CD4-positive, alpha-beta memory T cell (primary cell): ENCODE measurements around the gene ANKIB1. TPM values are rescaled to one million over a fixed set of nuclear protein-coding genes. Genes with fewer than 3 reads are reported as not detected.
A peak's percentile ranks its signal among the peaks of the same experiment; 100 is the strongest.

Experiments
- CTCF ChIA-PET: fragments of 350-600 bp; sonication (Branson Sonifier 250); formaldehyde crosslinking; loops from one replicate; lab custom pipeline; 2021; ENCODE audit warnings: inconsistent platforms; ENCODE audit not compliant: partially characterized antibody; lab: Charles Lee
- POLR2A ChIA-PET: fragments of 350-600 bp; sonication (Branson Sonifier 250); formaldehyde crosslinking; loops from one replicate; lab custom pipeline; 2021; ENCODE audit not compliant: partially characterized antibody; lab: Charles Lee
- DNase-seq, 5 donors: peaks; one replicate each; pipeline versions ENCODE4 v3.0.0 to v3.0.0-alpha.2; 2020 to 2022; ENCODE audit warnings: mixed read lengths in 1 of 5
- H3K27ac ChIP-seq: one replicate; pipeline ENCODE4 v1.7.0; 2013; ENCODE audit warnings: low read depth, low read length
- H3K27me3 ChIP-seq: 2 replicates; pipeline ENCODE4 v1.7.0; 2013; ENCODE audit warnings: mild to moderate bottlenecking, low read length, moderate library complexity; ENCODE audit not compliant: insufficient read depth
- H3K36me3 ChIP-seq: 2 replicates; pipeline ENCODE4 v1.7.0; 2013; ENCODE audit warnings: mild to moderate bottlenecking, low read length, moderate library complexity; ENCODE audit not compliant: insufficient read depth
- H3K4me1 ChIP-seq: 2 replicates; pipeline ENCODE4 v1.7.0; 2013; ENCODE audit warnings: mild to moderate bottlenecking, low read length, moderate library complexity; ENCODE audit not compliant: insufficient read depth
- H3K4me3 ChIP-seq, 2 donors: one replicate each; pipeline ENCODE4 v1.7.0; 2013; ENCODE audit warnings: low read length in 2 of 2, mild to moderate bottlenecking in 1 of 2
- H3K9me3 ChIP-seq, 2 donors: one replicate each; pipeline ENCODE4 v1.7.0; 2013; ENCODE audit warnings: low read length in 2 of 2, control low read depth in 1 of 2; ENCODE audit not compliant: control insufficient read depth in 1 of 2
- H3K27ac Mint-ChIP-seq, 7 donors: one replicate each; pipeline ENCODE4 v1.8.0; 2020 to 2021; ENCODE audit warnings: mixed read lengths in 7 of 7, mild to moderate bottlenecking in 6 of 7, inconsistent platforms in 3 of 7, moderate library complexity in 3 of 7
- H3K27me3 Mint-ChIP-seq, 2 donors: one replicate each; pipeline ENCODE4 v1.8.0; 2020 to 2021; ENCODE audit warnings: mixed read lengths in 2 of 2
- H3K36me3 Mint-ChIP-seq, 2 donors: one replicate each; pipeline ENCODE4 v1.8.0; 2020 to 2021; ENCODE audit warnings: mixed read lengths in 2 of 2, inconsistent platforms in 1 of 2, mild to moderate bottlenecking in 1 of 2
- H3K4me1 Mint-ChIP-seq, 4 donors: one replicate each; pipeline ENCODE4 v1.8.0; 2020 to 2021; ENCODE audit warnings: mixed read lengths in 4 of 4, mild to moderate bottlenecking in 1 of 4
- H3K4me3 Mint-ChIP-seq, 8 donors: one replicate each; pipeline ENCODE4 v1.8.0; 2020 to 2021; ENCODE audit warnings: mixed read lengths in 8 of 8, mild to moderate bottlenecking in 7 of 8, moderate library complexity in 6 of 8, inconsistent platforms in 3 of 8
- H3K9me3 Mint-ChIP-seq, 8 donors: one replicate each; pipeline ENCODE4 v1.8.0; 2020 to 2021; ENCODE audit warnings: mixed read lengths in 8 of 8, mild to moderate bottlenecking in 5 of 8, inconsistent platforms in 3 of 8, moderate library complexity in 1 of 8
- intact Hi-C: fragments of 100-400 bp; cut with micrococcal nuclease; formaldehyde crosslinking; loops from one replicate; pipeline ENCODE4 v1.15.1; 2023
- polyA plus RNA-seq, 2 donors: library from polyadenylated mRNA; unstranded; fragments of 300-500 nt; fragmentation: Illumina TruSeq; gene quantifications; one replicate each; pipeline ENCODE4 v1.2.3, GENCODE V29; 2021
- total RNA-seq, 2 experiments: library from RNA; stranded (reverse); gene quantifications; one replicate each; pipeline ENCODE4 v1.2.3, GENCODE V29; 2021

The ANKIB1 gene
- total and polyA plus RNA-seq, 4 experiments from 2014 or later, result 3.7 to 78.5 (median 44.0) TPM

- ChIA-PET CTCF (interaction anchor here (0.7 to 4.8 kb wide), 18 partner anchors 9 to 693 kb away, joined by 3 to 123 read pairs (median 4); partner anchors contain the start of genes ANKIB1, GATAD1, KRIT1 and LRRD1), POLR2A (interaction anchor here (1.3 to 5.6 kb wide), 2 partner anchors 23 to 104 kb away, joined by 4 to 63 read pairs; partner anchors contain the start of genes GATAD1 and PEX1)
- Histone ChIP-seq H3K27ac (no peak overlapping the region), H3K9me3 (no peaks in the 10 kb centered on the region), H3K4me1 (peaks cover 12% of the 10 kb centered on the region), H3K4me3 (no peak overlapping the region), H3K27me3 (no peaks in the 10 kb centered on the region), H3K36me3 (no peaks in the 10 kb centered on the region)
- H3K4me3 Mint-ChIP-seq, result peak overlapping the region in 4 of 8 donors; percentile 1 to 11 (median 6)
- H3K36me3 Mint-ChIP-seq, result no peaks in the 10 kb centered on the region
- intact Hi-C loops, result loop anchor here (1.0 kb wide), 3 partner anchors 24 to 105 kb away; partner anchors contain the start of genes GATAD1, PEX1 and RBM48
- H3K4me1 Mint-ChIP-seq, result peaks cover 9 to 11% (median 9%) of the 10 kb centered on the region in 4 donors
- no peak for DNase-seq
- H3K9me3 Mint-ChIP-seq, result peaks cover 0 to 2% (median 0%) of the 10 kb centered on the region in 8 donors
- peaks cover 16 to 20% of the 10 kb centered on the region in 2 donors for H3K27me3 Mint-ChIP-seq
- no peak overlapping the region for H3K27ac Mint-ChIP-seq
Observed at GRCh38 chr7:92423710-92424131, 177.9 kb downstream of the ANKIB1 start.

GRCh38 chr7:92425311-92425947, 179.7 kb downstream of the ANKIB1 start:
- Mint-ChIP-seq H3K36me3 (no peaks in the 10 kb centered on the region), H3K27me3 (peaks cover 21 to 24% of the 10 kb centered on the region in 2 donors), H3K4me3 (peak overlapping the region in 1 of 8 donors; percentile 43), H3K4me1 (peaks cover 9 to 11% (median 9%) of the 10 kb centered on the region in 4 donors), H3K9me3 (peaks cover 0 to 2% (median 0%) of the 10 kb centered on the region in 8 donors), H3K27ac (peak overlapping the region in 1 of 7 donors; percentile 61)
- ChIA-PET POLR2A (interaction anchor here (5.6 kb wide), 1 partner anchor 22 kb away, joined by 63 read pairs; the partner anchor contains the start of gene GATAD1), CTCF (interaction anchor here (0.8 to 4.8 kb wide), 7 partner anchors 10 to 147 kb away, joined by 3 to 123 read pairs (median 8); partner anchors contain the start of gene GATAD1)
- Histone ChIP-seq H3K27ac (no peak overlapping the region), H3K36me3 (no peaks in the 10 kb centered on the region), H3K4me1 (peaks cover 12% of the 10 kb centered on the region), H3K9me3 (no peaks in the 10 kb centered on the region), H3K4me3 (no peak overlapping the region), H3K27me3 (no peaks in the 10 kb centered on the region)
- DNase-seq, result no peak
- intact Hi-C loops, result no loop called here

GRCh38 chr7:92427193-92427592, 181.4 kb downstream of the ANKIB1 start:
- CTCF ChIA-PET, result interaction anchor here (2.1 to 4.8 kb wide), 2 partner anchors 19 to 23 kb away, joined by 8 to 123 read pairs; partner anchors contain the start of gene GATAD1
- H3K4me1 ChIP-seq, result peaks cover 12% of the 10 kb centered on the region
- no peaks in the 10 kb centered on the region for H3K36me3 ChIP-seq
- intact Hi-C loops, result no loop called here
- no peak overlapping the region for H3K27ac Mint-ChIP-seq
- no peaks in the 10 kb centered on the region for H3K27me3 ChIP-seq
- no peak overlapping the region for H3K4me3 Mint-ChIP-seq
- no peak for DNase-seq
- H3K27ac ChIP-seq, result no peak overlapping the region
- POLR2A ChIA-PET, result interaction anchor here (5.6 kb wide), 1 partner anchor 20 kb away, joined by 63 read pairs; the partner anchor contains the start of gene GATAD1
- H3K4me1 Mint-ChIP-seq, result peaks cover 9 to 11% (median 9%) of the 10 kb centered on the region in 4 donors
- peaks cover 0 to 2% (median 0%) of the 10 kb centered on the region in 8 donors for H3K9me3 Mint-ChIP-seq
- no peak overlapping the region for H3K4me3 ChIP-seq
- no peaks in the 10 kb centered on the region for H3K36me3 Mint-ChIP-seq
- no peaks in the 10 kb centered on the region for H3K9me3 ChIP-seq
- peaks cover 20 to 25% of the 10 kb centered on the region in 2 donors for H3K27me3 Mint-ChIP-seq

- H3K9me3 Mint-ChIP-seq, result no peaks in the 10 kb centered on the region
- H3K27ac Mint-ChIP-seq, result no peak overlapping the region
- H3K4me1 Mint-ChIP-seq, result no peaks in the 10 kb centered on the region
- ChIA-PET POLR2A (no interaction called here), CTCF (interaction anchor here (0.9 kb wide), 1 partner anchor 15 kb away, joined by 3 read pairs; the partner anchor contains the start of gene GATAD1)
- intact Hi-C loops, result no loop called here
- no peak for DNase-seq
- no peak overlapping the region for H3K4me3 Mint-ChIP-seq
- H3K27ac ChIP-seq, result no peak overlapping the region
- H3K27me3 ChIP-seq, result no peaks in the 10 kb centered on the region
- no peaks in the 10 kb centered on the region for H3K9me3 ChIP-seq
- H3K36me3 Mint-ChIP-seq, result no peaks in the 10 kb centered on the region
- no peaks in the 10 kb centered on the region for H3K4me1 ChIP-seq
- H3K27me3 Mint-ChIP-seq, result peaks cover 7 to 10% of the 10 kb centered on the region in 2 donors
- no peak overlapping the region for H3K4me3 ChIP-seq
- no peaks in the 10 kb centered on the region for H3K36me3 ChIP-seq
Observed at GRCh38 chr7:92432299-92432946, 186.6 kb downstream of the ANKIB1 start.

GRCh38 chr7:92433019-92433418, 187.2 kb downstream of the ANKIB1 start:
- intact Hi-C loops, result no loop called here
- Histone ChIP-seq H3K4me1 (no peaks in the 10 kb centered on the region), H3K27ac (no peak overlapping the region), H3K36me3 (no peaks in the 10 kb centered on the region), H3K4me3 (no peak overlapping the region), H3K27me3 (no peaks in the 10 kb centered on the region), H3K9me3 (no peaks in the 10 kb centered on the region)
- POLR2A ChIA-PET, result no interaction called here
- Mint-ChIP-seq H3K9me3 (no peaks in the 10 kb centered on the region), H3K4me1 (no peaks in the 10 kb centered on the region), H3K27me3 (peaks cover 5 to 12% of the 10 kb centered on the region in 2 donors), H3K4me3 (no peak overlapping the region), H3K27ac (peak overlapping the region in 1 of 7 donors; percentile 15), H3K36me3 (no peaks in the 10 kb centered on the region)
- DNase-seq, result no peak
- CTCF ChIA-PET, result interaction anchor here (0.9 to 1.0 kb wide), 2 partner anchors 14 to 16 kb away, joined by 3 read pairs; partner anchors contain the start of gene GATAD1

GRCh38 chr7:92435542-92435941, 189.8 kb downstream of the ANKIB1 start:
- no peak for DNase-seq
- Mint-ChIP-seq H3K27ac (no peak overlapping the region), H3K27me3 (peaks cover 1 to 6% of the 10 kb centered on the region in 2 donors), H3K9me3 (no peaks in the 10 kb centered on the region), H3K36me3 (no peaks in the 10 kb centered on the region), H3K4me1 (no peaks in the 10 kb centered on the region), H3K4me3 (no peak overlapping the region)
- H3K27ac ChIP-seq, result no peak overlapping the region
- H3K36me3 ChIP-seq, result no peaks in the 10 kb centered on the region
- POLR2A ChIA-PET, result no interaction called here
- H3K4me3 ChIP-seq, result no peak overlapping the region
- no peaks in the 10 kb centered on the region for H3K9me3 ChIP-seq
- H3K27me3 ChIP-seq, result no peaks in the 10 kb centered on the region
- H3K4me1 ChIP-seq, result no peaks in the 10 kb centered on the region
- intact Hi-C loops, result no loop called here
- CTCF ChIA-PET, result no interaction called here
